HEK293 (cell line): ENCODE data around the gene FAM204A.

Experiments
- CTCF ChIA-PET: fragments of 350-600 bp; formaldehyde crosslinking; extraction: SDS; loops from one replicate; lab custom pipeline; 2021; ENCODE audit warnings: antibody characterized with exemption; lab: Yijun Ruan, JAX
- POLR2A ChIA-PET: fragments of 300-600 bp; formaldehyde crosslinking; extraction: SDS; loops from one replicate; lab custom pipeline; 2020; ENCODE audit warnings: antibody characterized with exemption, inconsistent platforms; lab: Yijun Ruan, JAX
- H3K27ac ChIP-seq: fragments of 200-500 bp; sonication (Bioruptor generic); 2 replicates; pipeline ENCODE4 v1.5.1; 2014; ENCODE audit warnings: low read depth, low read length, control low read depth, inconsistent platforms; ENCODE audit errors: extremely low read depth
- H3K36me3 ChIP-seq, 2 experiments: fragments of 200-500 bp in 1 of 2; sonication (Bioruptor generic) in 1 of 2; 1 replicate in 1 of 2; 2 replicates in 1 of 2; pipeline ENCODE4 v1.5.1; 2014 to 2017; ENCODE audit warnings: inconsistent platforms in 2 of 2, low read length in 2 of 2; ENCODE audit not compliant: control insufficient read depth in 2 of 2, insufficient read depth in 1 of 2
- H3K4me1 ChIP-seq: fragments of 200-500 bp; sonication (Bioruptor generic); 2 replicates; pipeline ENCODE4 v1.5.1; 2014; ENCODE audit warnings: mild to moderate bottlenecking, low read length, inconsistent platforms; ENCODE audit not compliant: control insufficient read depth, insufficient read depth
- H3K4me3 ChIP-seq: 2 replicates; pipeline ENCODE4 v1.5.1; 2011; ENCODE audit warnings: low read depth, mild to moderate bottlenecking, control low read depth, low read length, moderate library complexity
- H3K9me3 ChIP-seq: fragments of 200-500 bp; sonication (Bioruptor generic); 2 replicates; pipeline ENCODE4 v1.5.1; 2014; ENCODE audit warnings: low read depth, low read length, inconsistent platforms; ENCODE audit not compliant: control insufficient read depth, insufficient read depth
- CTCF ChIP-seq: fragments of 450-650 bp; formaldehyde crosslinking; IDR thresholded peaks from 2 replicates; pipeline ENCODE4 v1.5.1; 2016; ENCODE audit warnings: missing biosample characterization, missing genetic modification characterization
- ELK4 ChIP-seq: IDR thresholded peaks from 2 replicates; pipeline ENCODE4 v1.6.1; 2011; ENCODE audit warnings: mild to moderate bottlenecking, low read depth, low read length, borderline replicate concordance
- HOXA7 ChIP-seq: sonication (generic); formaldehyde crosslinking; IDR thresholded peaks from 2 replicates; pipeline ENCODE4 v1.8.1; 2022; ENCODE audit warnings: missing genetic modification reagents, borderline replicate concordance
- INSM2 ChIP-seq: fragments of 450-650 bp; formaldehyde crosslinking; IDR thresholded peaks from 2 replicates; pipeline ENCODE4 v1.5.1; 2016; ENCODE audit warnings: missing biosample characterization, missing genetic modification characterization
- KLF17 ChIP-seq: fragments of 450-650 bp; formaldehyde crosslinking; IDR thresholded peaks from 2 replicates; pipeline ENCODE4 v1.5.1; 2016; ENCODE audit warnings: missing biosample characterization, missing genetic modification characterization
- KLF9 ChIP-seq: fragments of 450-650 bp; formaldehyde crosslinking; IDR thresholded peaks from 2 replicates; pipeline ENCODE4 v1.5.1; 2016; ENCODE audit warnings: missing biosample characterization, missing genetic modification characterization, low read depth
- REPIN1 ChIP-seq: fragments of 450-650 bp; formaldehyde crosslinking; IDR thresholded peaks from 2 replicates; pipeline ENCODE4 v1.5.1; 2017; ENCODE audit warnings: missing biosample characterization, missing genetic modification characterization, low read depth
- ZBTB26 ChIP-seq: fragments of 450-650 bp; formaldehyde crosslinking; optimal IDR thresholded peaks from 2 replicates; pipeline ENCODE3; 2016; ENCODE audit warnings: missing biosample characterization, mild to moderate bottlenecking, missing genetic modification characterization
- ZBTB48 ChIP-seq: fragments of 450-650 bp; formaldehyde crosslinking; IDR thresholded peaks from 2 replicates; pipeline ENCODE4 v1.5.1; 2016; ENCODE audit warnings: missing biosample characterization, missing genetic modification characterization
- ZNF10 ChIP-seq: fragments of 450-650 bp; formaldehyde crosslinking; IDR thresholded peaks from 2 replicates; pipeline ENCODE4 v1.5.1; 2017; ENCODE audit warnings: missing biosample characterization, missing genetic modification characterization
- ZNF132 ChIP-seq: fragments of 450-650 bp; formaldehyde crosslinking; IDR thresholded peaks from 2 replicates; pipeline ENCODE4 v1.5.1; 2017; ENCODE audit warnings: missing biosample characterization, missing genetic modification characterization, borderline replicate concordance
- ZNF148 ChIP-seq: fragments of 450-650 bp; formaldehyde crosslinking; IDR thresholded peaks from 2 replicates; pipeline ENCODE4 v1.5.0; 2017; ENCODE audit warnings: missing biosample characterization, missing genetic modification characterization, borderline replicate concordance
- ZNF16 ChIP-seq: fragments of 450-650 bp; formaldehyde crosslinking; IDR thresholded peaks from 2 replicates; pipeline ENCODE4 v1.5.1; 2016; ENCODE audit warnings: low read depth, missing biosample characterization, missing genetic modification characterization
- ZNF169 ChIP-seq: fragments of 450-650 bp; formaldehyde crosslinking; IDR thresholded peaks from 2 replicates; pipeline ENCODE4 v1.5.1; 2016; ENCODE audit warnings: missing biosample characterization, missing genetic modification characterization
- ZNF221 ChIP-seq: fragments of 450-650 bp; formaldehyde crosslinking; IDR thresholded peaks from 2 replicates; pipeline ENCODE4 v1.5.1; 2017; ENCODE audit warnings: missing biosample characterization, missing genetic modification characterization, borderline replicate concordance
- ZNF274 ChIP-seq, 2 experiments: fragments of 200-500 bp in 1 of 2; fragments of 450-650 bp in 1 of 2; sonication (Bioruptor generic) in 1 of 2; formaldehyde crosslinking in 1 of 2; IDR thresholded peaks; 2 replicates each; pipeline versions ENCODE4 v1.5.1 to v1.6.1; 2014 to 2016; ENCODE audit warnings: borderline replicate concordance in 1 of 2, inconsistent platforms in 1 of 2, low read length in 1 of 2, missing biosample characterization in 1 of 2, missing genetic modification characterization in 1 of 2
- ZNF354C ChIP-seq: fragments of 450-650 bp; formaldehyde crosslinking; IDR thresholded peaks from 2 replicates; pipeline ENCODE4 v1.5.1; 2016; ENCODE audit warnings: missing biosample characterization, missing genetic modification characterization, low read depth, borderline replicate concordance
- ZNF529 ChIP-seq: fragments of 450-650 bp; formaldehyde crosslinking; IDR thresholded peaks from 2 replicates; pipeline ENCODE4 v1.5.1; 2017; ENCODE audit warnings: missing genetic modification characterization, missing biosample characterization; ENCODE audit not compliant: insufficient replicate concordance
- ZNF555 ChIP-seq: fragments of 450-650 bp; formaldehyde crosslinking; conservative IDR thresholded peaks from 2 replicates; pipeline ENCODE4 v1.5.1; 2017; ENCODE audit warnings: missing biosample characterization, mild to moderate bottlenecking, missing genetic modification characterization, inconsistent platforms
- ZNF791 ChIP-seq: fragments of 450-650 bp; formaldehyde crosslinking; IDR thresholded peaks from 2 replicates; pipeline ENCODE4 v1.5.1; 2016; ENCODE audit warnings: missing biosample characterization, missing genetic modification characterization

Gene FAM204A

GRCh38 chr10:118356628-118357027 lies 14.5 kb upstream of the FAM204A start (continued):
- TF ChIP-seq KLF17 (no peak), HOXA7 (CRISPR knock-in tag) (no peak), ZNF132 (tag by site-specific recombination) (no peak), ZNF555 (no peak), ZNF221 (tag by site-specific recombination) (no peak), ZNF169 (tag by site-specific recombination) (no peak), REPIN1 (tag by site-specific recombination) (no peak), ZNF274 (IDR thresholded peaks at IDR 0.05; ENCODE audit: low read length) (no peak), ZNF274 (tag by site-specific recombination; IDR thresholded peaks at IDR 0.05; ENCODE audit: borderline replicate concordance) (no peak), ZNF10 (tag by site-specific recombination) (no peak)
- TF ChIP-seq, all 188 proteins: peak for 0

- Histone ChIP-seq H3K27ac (no peak overlapping the region), H3K4me1 (no peaks in the 10 kb centered on the region), H3K9me3 (no peaks in the 10 kb centered on the region), H3K4me3 (no peak overlapping the region), H3K36me3 (no peaks in the 10 kb centered on the region)
- ChIA-PET CTCF (interaction anchor here (0.7 kb wide), 1 partner anchor 32 kb away, joined by 3 read pairs; no protein-coding TSS in a partner anchor), POLR2A (no interaction called here)
- no peak for TF ChIP-seq ELK4
- TF ChIP-seq INSM2 (tag by site-specific recombination), result no peak
- TF ChIP-seq ZNF529, result no peak
- no peak for TF ChIP-seq ZNF354C (tag by site-specific recombination)
- no peak for TF ChIP-seq ZBTB26
- TF ChIP-seq CTCF (tag by site-specific recombination), result no peak
- no peak for TF ChIP-seq ZNF16 (tag by site-specific recombination)
Measured at GRCh38 chr10:118355234-118355633, 13.1 kb upstream of the FAM204A start.

- POLR2A ChIA-PET, result no interaction called here
- TF ChIP-seq ZNF148 (tag by site-specific recombination) (no peak), ZNF354C (tag by site-specific recombination) (no peak), KLF9 (no peak), ZNF791 (tag by site-specific recombination) (no peak), ZBTB48 (tag by site-specific recombination) (no peak)
Measured at GRCh38 chr10:118349235-118349634, 7.1 kb upstream of the FAM204A start.

More at GRCh38 chr10:118349235-118349634, 7.1 kb upstream of the FAM204A start:
- H3K27ac ChIP-seq, result no peak overlapping the region
- H3K4me3 ChIP-seq, result no peak overlapping the region
- H3K4me1 ChIP-seq, result no peaks in the 10 kb centered on the region
- H3K36me3 ChIP-seq, result no peaks in the 10 kb centered on the region
- CTCF ChIA-PET, result no interaction called here
- H3K9me3 ChIP-seq, result no peaks in the 10 kb centered on the region
